HG03432 (cell line): ENCODE data around the gene DUOXA1.

Source experiments
- ATAC-seq: cut with Tn5 transposase; IDR thresholded peaks from one replicate; pipeline ENCODE4 v1.9.1; 2021; ENCODE audit warnings: mild to moderate bottlenecking, moderate library complexity; ENCODE audit not compliant: unreplicated experiment

DUOXA1 gene

GRCh38 chr15:45129651-45130129, at the start of gene DUOXA1, which contains the start of gene DUOX1:
DUOXA1 (minus strand) TSS chr15:45129879; CDS start chr15:45123014, 6,865 bp downstream.
DUOX1 (plus strand) TSS chr15:45129994; CDS start chr15:45131967, 1,973 bp downstream.
- no peak for ATAC-seq

GRCh38 chr15:45177285-45177684, 47.6 kb upstream of the DUOXA1 start:
- no peak for ATAC-seq

- no peak for ATAC-seq
Observed at GRCh38 chr15:45174577-45174976, 44.9 kb upstream of the DUOXA1 start.

GRCh38 chr15:45174069-45174468, 44.4 kb upstream of the DUOXA1 start:
- ATAC-seq = no peak

- no peak for ATAC-seq
Observed at GRCh38 chr15:45171912-45172311, 42.2 kb upstream of the DUOXA1 start.

GRCh38 chr15:45169608-45170480, 40.2 kb upstream of the DUOXA1 start:
- no peak for ATAC-seq

GRCh38 chr15:45168751-45169551, 39.3 kb upstream of the DUOXA1 start:
- ATAC-seq = no peak

- no peak for ATAC-seq
Observed at GRCh38 chr15:45168286-45168685, 38.6 kb upstream of the DUOXA1 start.

- no peak for ATAC-seq
Observed at GRCh38 chr15:45167631-45168205, 38.0 kb upstream of the DUOXA1 start.

GRCh38 chr15:45166834-45167630, 37.4 kb upstream of the DUOXA1 start:
- ATAC-seq = peak; percentile 91

GRCh38 chr15:45165536-45165935, 35.9 kb upstream of the DUOXA1 start:
- ATAC-seq = no peak

- ATAC-seq = no peak
Observed at GRCh38 chr15:45164914-45165313, 35.2 kb upstream of the DUOXA1 start.

GRCh38 chr15:45163508-45163856, 33.8 kb upstream of the DUOXA1 start:
- no peak for ATAC-seq

- ATAC-seq = peak; percentile 43
Observed at GRCh38 chr15:45162771-45163507, 33.3 kb upstream of the DUOXA1 start.

GRCh38 chr15:45161666-45162065, 32.0 kb upstream of the DUOXA1 start:
- ATAC-seq = no peak

- no peak for ATAC-seq
Observed at GRCh38 chr15:45157974-45158373, 28.3 kb upstream of the DUOXA1 start.

GRCh38 chr15:45156744-45157455, 27.2 kb upstream of the DUOXA1 start:
- no peak for ATAC-seq

- no peak for ATAC-seq
Observed at GRCh38 chr15:45155739-45156138, 26.1 kb upstream of the DUOXA1 start.
